HEK293 (cell line): ENCODE results near the gene PYGO2.
A peak's percentile ranks its signal among the peaks of the same experiment; 100 is the strongest.
"Not testable (repeated sequence)": the region's sequence is repeated elsewhere in the genome, so short reads cannot be mapped to it uniquely, and the experiment has no call there.

Experiments used
- CTCF ChIA-PET: fragments of 350-600 bp; formaldehyde crosslinking; extraction: SDS; loops from one replicate; lab custom pipeline; 2021; ENCODE audit warnings: antibody characterized with exemption; lab: Yijun Ruan, JAX
- POLR2A ChIA-PET: fragments of 300-600 bp; formaldehyde crosslinking; extraction: SDS; loops from one replicate; lab custom pipeline; 2020; ENCODE audit warnings: antibody characterized with exemption, inconsistent platforms; lab: Yijun Ruan, JAX
- H3K27ac ChIP-seq: fragments of 200-500 bp; sonication (Bioruptor generic); 2 replicates; pipeline ENCODE4 v1.5.1; 2014; ENCODE audit warnings: low read depth, low read length, control low read depth, inconsistent platforms; ENCODE audit errors: extremely low read depth
- H3K36me3 ChIP-seq, 2 experiments: fragments of 200-500 bp in 1 of 2; sonication (Bioruptor generic) in 1 of 2; 1 replicate in 1 of 2; 2 replicates in 1 of 2; pipeline ENCODE4 v1.5.1; 2014 to 2017; ENCODE audit warnings: inconsistent platforms in 2 of 2, low read length in 2 of 2; ENCODE audit not compliant: control insufficient read depth in 2 of 2, insufficient read depth in 1 of 2
- H3K4me1 ChIP-seq: fragments of 200-500 bp; sonication (Bioruptor generic); 2 replicates; pipeline ENCODE4 v1.5.1; 2014; ENCODE audit warnings: mild to moderate bottlenecking, low read length, inconsistent platforms; ENCODE audit not compliant: control insufficient read depth, insufficient read depth
- H3K4me3 ChIP-seq: 2 replicates; pipeline ENCODE4 v1.5.1; 2011; ENCODE audit warnings: low read depth, mild to moderate bottlenecking, control low read depth, low read length, moderate library complexity
- H3K9me3 ChIP-seq: fragments of 200-500 bp; sonication (Bioruptor generic); 2 replicates; pipeline ENCODE4 v1.5.1; 2014; ENCODE audit warnings: low read depth, low read length, inconsistent platforms; ENCODE audit not compliant: control insufficient read depth, insufficient read depth
- HOXC10 ChIP-seq: sonication (generic); formaldehyde crosslinking; IDR thresholded peaks from 2 replicates; pipeline ENCODE4 v1.8.1; 2023; ENCODE audit warnings: mild to moderate bottlenecking, missing genetic modification reagents
- SP2 ChIP-seq: fragments of 450-650 bp; formaldehyde crosslinking; IDR thresholded peaks from 2 replicates; pipeline ENCODE4 v1.5.1; 2016; ENCODE audit warnings: missing biosample characterization, missing genetic modification characterization
- SP3 ChIP-seq: fragments of 450-650 bp; formaldehyde crosslinking; IDR thresholded peaks from 2 replicates; pipeline ENCODE4 v1.5.1; 2016; ENCODE audit warnings: missing biosample characterization, missing genetic modification characterization
- SP7 ChIP-seq: fragments of 450-650 bp; formaldehyde crosslinking; IDR thresholded peaks from 2 replicates; pipeline ENCODE4 v1.5.1; 2016; ENCODE audit warnings: missing biosample characterization, missing genetic modification characterization
- ZEB2 ChIP-seq: fragments of 450-650 bp; formaldehyde crosslinking; IDR thresholded peaks from 2 replicates; pipeline ENCODE4 v1.5.1; 2016; ENCODE audit warnings: missing biosample characterization, missing genetic modification characterization
- ZFP3 ChIP-seq: fragments of 450-650 bp; formaldehyde crosslinking; IDR thresholded peaks from 2 replicates; pipeline ENCODE4 v1.5.1; 2016; ENCODE audit warnings: low read depth, missing biosample characterization, missing genetic modification characterization
- ZNF174 ChIP-seq: fragments of 450-650 bp; formaldehyde crosslinking; IDR thresholded peaks from 2 replicates; pipeline ENCODE4 v1.5.0; 2017; ENCODE audit warnings: missing biosample characterization, mild to moderate bottlenecking, missing genetic modification characterization
- ZNF175 ChIP-seq: fragments of 450-650 bp; formaldehyde crosslinking; IDR thresholded peaks from 2 replicates; pipeline ENCODE4 v1.5.1; 2016; ENCODE audit warnings: missing biosample characterization, missing genetic modification characterization
- ZNF221 ChIP-seq: fragments of 450-650 bp; formaldehyde crosslinking; IDR thresholded peaks from 2 replicates; pipeline ENCODE4 v1.5.1; 2017; ENCODE audit warnings: missing biosample characterization, missing genetic modification characterization, borderline replicate concordance
- ZNF239 ChIP-seq: fragments of 450-650 bp; formaldehyde crosslinking; IDR thresholded peaks from 2 replicates; pipeline ENCODE4 v1.5.1; 2016; ENCODE audit warnings: missing biosample characterization, missing genetic modification characterization
- ZNF24 ChIP-seq: fragments of 450-650 bp; formaldehyde crosslinking; IDR thresholded peaks from 2 replicates; pipeline ENCODE4 v1.5.1; 2016; ENCODE audit warnings: missing biosample characterization, missing genetic modification characterization
- ZNF292 ChIP-seq: fragments of 450-650 bp; formaldehyde crosslinking; IDR thresholded peaks from 2 replicates; pipeline ENCODE4 v1.5.1; 2016; ENCODE audit warnings: low read depth, missing biosample characterization, missing genetic modification characterization, borderline replicate concordance
- ZNF341 ChIP-seq: fragments of 450-650 bp; formaldehyde crosslinking; IDR thresholded peaks from 2 replicates; pipeline ENCODE4; 2016; ENCODE audit warnings: low read depth, missing biosample characterization, missing genetic modification characterization
- ZNF354C ChIP-seq: fragments of 450-650 bp; formaldehyde crosslinking; IDR thresholded peaks from 2 replicates; pipeline ENCODE4 v1.5.1; 2016; ENCODE audit warnings: missing biosample characterization, missing genetic modification characterization, low read depth, borderline replicate concordance
- ZNF37A ChIP-seq: fragments of 450-650 bp; IDR thresholded peaks from 2 replicates; pipeline ENCODE4 v1.5.1; 2018; ENCODE audit warnings: missing biosample characterization, missing genetic modification characterization
- ZNF394 ChIP-seq: fragments of 450-650 bp; formaldehyde crosslinking; IDR thresholded peaks from 2 replicates; pipeline ENCODE4 v1.5.1; 2016; ENCODE audit warnings: missing biosample characterization, missing genetic modification characterization, mild to moderate bottlenecking, moderate library complexity, borderline replicate concordance
- ZNF416 ChIP-seq: fragments of 450-650 bp; formaldehyde crosslinking; IDR thresholded peaks from 2 replicates; pipeline ENCODE4 v1.5.1; 2016; ENCODE audit warnings: missing biosample characterization, missing genetic modification characterization
- ZNF426 ChIP-seq: fragments of 450-650 bp; formaldehyde crosslinking; IDR thresholded peaks from 2 replicates; pipeline ENCODE4 v1.5.1; 2017; ENCODE audit warnings: missing biosample characterization, missing genetic modification characterization, mild to moderate bottlenecking, inconsistent platforms, moderate library complexity
- ZNF514 ChIP-seq: fragments of 450-650 bp; formaldehyde crosslinking; IDR thresholded peaks from 2 replicates; pipeline ENCODE4 v1.5.1; 2016; ENCODE audit warnings: missing biosample characterization, missing genetic modification characterization
- ZNF621 ChIP-seq: fragments of 450-650 bp; formaldehyde crosslinking; IDR thresholded peaks from 2 replicates; pipeline ENCODE4 v1.5.1; 2017; ENCODE audit warnings: missing biosample characterization, missing genetic modification characterization
- ZNF623 ChIP-seq: fragments of 450-650 bp; formaldehyde crosslinking; IDR thresholded peaks from 2 replicates; pipeline ENCODE4 v1.5.1; 2016; ENCODE audit warnings: missing biosample characterization, missing genetic modification characterization
- ZNF830 ChIP-seq: fragments of 450-650 bp; IDR thresholded peaks from 2 replicates; pipeline ENCODE4 v1.5.0; 2018; ENCODE audit warnings: missing biosample characterization, missing genetic modification characterization, low read depth, mild to moderate bottlenecking, moderate library complexity
- ZNF837 ChIP-seq: fragments of 450-650 bp; formaldehyde crosslinking; IDR thresholded peaks from 2 replicates; pipeline ENCODE4 v1.5.1; 2016; ENCODE audit warnings: missing biosample characterization, missing genetic modification characterization
- ZSCAN30 ChIP-seq: fragments of 450-650 bp; IDR thresholded peaks from 2 replicates; pipeline ENCODE4 v1.5.1; 2018; ENCODE audit warnings: missing biosample characterization, mild to moderate bottlenecking, missing genetic modification characterization, moderate library complexity
- TF ChIP-seq, protein P1 (sequence below): fragments of 450-650 bp; formaldehyde crosslinking; IDR thresholded peaks from 2 replicates; pipeline ENCODE4 v1.5.1; 2016; ENCODE audit warnings: missing biosample characterization, missing genetic modification characterization
- TF ChIP-seq, protein P2 (sequence below): fragments of 450-650 bp; formaldehyde crosslinking; IDR thresholded peaks from 2 replicates; pipeline ENCODE4 v1.5.1; 2016; ENCODE audit warnings: missing biosample characterization, missing genetic modification characterization
- TF ChIP-seq, protein P3 (sequence below): fragments of 450-650 bp; formaldehyde crosslinking; IDR thresholded peaks from 2 replicates; pipeline ENCODE4 v1.5.1; 2016; ENCODE audit warnings: missing biosample characterization, missing genetic modification characterization

The PYGO2 gene

DNA sequence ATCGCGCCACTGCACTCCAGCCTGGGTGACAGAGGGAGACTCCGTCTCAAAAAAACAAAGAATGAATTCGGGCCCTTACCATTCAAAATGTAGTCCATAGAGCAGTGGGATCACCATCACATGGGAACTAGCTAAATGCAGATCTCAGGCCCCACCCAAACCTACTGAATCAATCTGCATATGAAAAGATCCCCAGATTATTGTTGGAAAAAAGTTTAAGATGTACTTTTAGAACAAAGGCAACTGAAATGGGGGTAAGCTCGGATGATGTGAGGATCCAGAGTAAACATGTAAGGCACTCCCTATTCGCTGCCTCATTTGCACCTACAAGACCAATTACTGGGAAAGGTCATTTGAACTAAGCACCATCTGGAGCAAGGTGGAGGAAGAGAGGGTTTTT is 20.8 kb upstream of the PYGO2 start:
- H3K4me1 ChIP-seq = no peaks in the 10 kb centered on the region
- H3K4me3 ChIP-seq = peak overlapping the region; percentile 23
- ChIA-PET CTCF (interaction anchor here (0.5 to 3.6 kb wide), 10 partner anchors 12 to 1337 kb away, joined by 3 to 55 read pairs (median 4); partner anchors contain the start of genes LENEP, PBXIP1, PYGO2 and SHC1), POLR2A (interaction anchor here (0.6 to 3.3 kb wide), 8 partner anchors 10 to 22 kb away, joined by 3 to 66 read pairs (median 4); partner anchors contain the start of genes CKS1B, LENEP, PYGO2 and SHC1)
- peak overlapping the region; percentile 73 for H3K27ac ChIP-seq
- peaks cover 4 to 34% of the 10 kb centered on the region in 2 experiments; a peak in 2 of 3 replicates for H3K36me3 ChIP-seq
- H3K9me3 ChIP-seq = no peaks in the 10 kb centered on the region
- TF ChIP-seq ZNF239 (tag by site-specific recombination) (no peak), ZNF174 (tag by site-specific recombination) (no peak), ZNF292 (tag by site-specific recombination) (no peak), ZNF37A (tag by site-specific recombination) (no peak), ZNF623 (tag by site-specific recombination) (no peak), ZNF354C (tag by site-specific recombination) (no peak), ZEB2 (tag by site-specific recombination) (no peak), HOXC10 (CRISPR knock-in tag) (no peak), ZSCAN30 (tag by site-specific recombination) (no peak), ZNF175 (tag by site-specific recombination) (no peak), ZNF341 (tag by site-specific recombination) (no peak), ZFP3 (tag by site-specific recombination) (no peak), ZNF621 (tag by site-specific recombination) (no peak), SP2 (tag by site-specific recombination) (no peak), ZNF24 (tag by site-specific recombination) (no peak), ZNF221 (tag by site-specific recombination) (no peak), ZNF830 (tag by site-specific recombination) (no peak)
- TF ChIP-seq, all 188 proteins: peak for 0

DNA sequence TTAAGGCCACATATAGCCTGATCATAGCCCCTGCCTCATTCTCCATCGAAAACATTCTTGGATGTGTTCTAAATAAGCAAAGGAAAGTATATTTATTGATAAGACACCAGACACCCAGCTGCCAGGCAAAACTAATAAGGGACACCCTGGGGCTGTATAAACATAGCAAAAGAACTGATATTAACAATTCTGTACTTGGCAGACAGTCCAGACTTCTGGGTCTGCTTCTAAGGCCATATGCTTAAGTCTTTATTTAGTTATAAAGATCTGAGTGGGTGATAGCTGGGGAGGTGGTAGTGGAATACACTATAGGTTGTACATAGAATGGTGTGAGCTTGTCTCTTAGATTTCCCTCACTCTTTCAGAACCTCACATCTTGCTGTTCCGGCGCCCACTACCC is 16.8 kb upstream of the PYGO2 start:
- ChIA-PET POLR2A (no interaction called here), CTCF (interaction anchor here (0.6 kb wide), 1 partner anchor 147 kb away, joined by 3 read pairs; no protein-coding TSS in a partner anchor)
- H3K4me1 ChIP-seq = no peaks in the 10 kb centered on the region; the same call in 1 of the 2 replicates
- peaks cover 0 to 23% of the 10 kb centered on the region in 2 experiments; a peak in 2 of 3 replicates for H3K36me3 ChIP-seq
- H3K27ac ChIP-seq = no peak overlapping the region
- no peak overlapping the region for H3K4me3 ChIP-seq
- TF ChIP-seq, protein P1, sequence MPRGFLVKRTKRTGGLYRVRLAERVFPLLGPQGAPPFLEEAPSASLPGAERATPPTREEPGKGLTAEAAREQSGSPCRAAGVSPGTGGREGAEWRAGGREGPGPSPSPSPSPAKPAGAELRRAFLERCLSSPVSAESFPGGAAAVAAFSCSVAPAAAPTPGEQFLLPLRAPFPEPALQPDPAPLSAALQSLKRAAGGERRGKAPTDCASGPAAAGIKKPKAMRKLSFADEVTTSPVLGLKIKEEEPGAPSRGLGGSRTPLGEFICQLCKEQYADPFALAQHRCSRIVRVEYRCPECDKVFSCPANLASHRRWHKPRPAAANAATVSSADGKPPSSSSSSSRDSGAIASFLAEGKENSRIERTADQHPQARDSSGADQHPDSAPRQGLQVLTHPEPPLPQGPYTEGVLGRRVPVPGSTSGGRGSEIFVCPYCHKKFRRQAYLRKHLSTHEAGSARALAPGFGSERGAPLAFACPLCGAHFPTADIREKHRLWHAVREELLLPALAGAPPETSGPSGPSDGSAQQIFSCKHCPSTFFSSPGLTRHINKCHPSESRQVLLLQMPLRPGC (tag by site-specific recombination) = no peak
- no peak for TF ChIP-seq ZNF837 (tag by site-specific recombination)
- TF ChIP-seq, protein P2, sequence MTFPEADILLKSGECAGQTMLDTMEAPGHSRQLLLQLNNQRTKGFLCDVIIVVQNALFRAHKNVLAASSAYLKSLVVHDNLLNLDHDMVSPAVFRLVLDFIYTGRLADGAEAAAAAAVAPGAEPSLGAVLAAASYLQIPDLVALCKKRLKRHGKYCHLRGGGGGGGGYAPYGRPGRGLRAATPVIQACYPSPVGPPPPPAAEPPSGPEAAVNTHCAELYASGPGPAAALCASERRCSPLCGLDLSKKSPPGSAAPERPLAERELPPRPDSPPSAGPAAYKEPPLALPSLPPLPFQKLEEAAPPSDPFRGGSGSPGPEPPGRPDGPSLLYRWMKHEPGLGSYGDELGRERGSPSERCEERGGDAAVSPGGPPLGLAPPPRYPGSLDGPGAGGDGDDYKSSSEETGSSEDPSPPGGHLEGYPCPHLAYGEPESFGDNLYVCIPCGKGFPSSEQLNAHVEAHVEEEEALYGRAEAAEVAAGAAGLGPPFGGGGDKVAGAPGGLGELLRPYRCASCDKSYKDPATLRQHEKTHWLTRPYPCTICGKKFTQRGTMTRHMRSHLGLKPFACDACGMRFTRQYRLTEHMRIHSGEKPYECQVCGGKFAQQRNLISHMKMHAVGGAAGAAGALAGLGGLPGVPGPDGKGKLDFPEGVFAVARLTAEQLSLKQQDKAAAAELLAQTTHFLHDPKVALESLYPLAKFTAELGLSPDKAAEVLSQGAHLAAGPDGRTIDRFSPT (tag by site-specific recombination) = no peak
- TF ChIP-seq SP7 (tag by site-specific recombination) = no peak
- no peak for TF ChIP-seq ZNF514 (tag by site-specific recombination)
- no peak for TF ChIP-seq ZNF416 (tag by site-specific recombination)
- no peak for TF ChIP-seq ZNF174 (tag by site-specific recombination)
- TF ChIP-seq SP3 (tag by site-specific recombination) = no peak
- no peak for TF ChIP-seq ZNF394 (tag by site-specific recombination)
- TF ChIP-seq, protein P3, sequence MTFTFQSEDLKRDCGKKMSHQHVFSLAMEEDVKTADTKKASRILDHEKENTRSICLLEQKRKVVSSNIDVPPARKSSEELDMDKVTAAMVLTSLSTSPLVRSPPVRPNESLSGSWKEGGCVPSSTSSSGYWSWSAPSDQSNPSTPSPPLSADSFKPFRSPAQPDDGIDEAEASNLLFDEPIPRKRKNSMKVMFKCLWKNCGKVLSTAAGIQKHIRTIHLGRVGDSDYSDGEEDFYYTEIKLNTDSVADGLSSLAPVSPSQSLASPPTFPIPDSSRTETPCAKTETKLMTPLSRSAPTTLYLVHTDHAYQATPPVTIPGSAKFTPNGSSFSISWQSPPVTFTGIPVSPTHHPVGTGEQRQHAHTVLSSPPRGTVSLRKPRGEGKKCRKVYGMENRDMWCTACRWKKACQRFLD (tag by site-specific recombination) = no peak
- TF ChIP-seq ZNF426 (tag by site-specific recombination) = no peak
- H3K9me3 ChIP-seq = no peaks in the 10 kb centered on the region

DNA sequence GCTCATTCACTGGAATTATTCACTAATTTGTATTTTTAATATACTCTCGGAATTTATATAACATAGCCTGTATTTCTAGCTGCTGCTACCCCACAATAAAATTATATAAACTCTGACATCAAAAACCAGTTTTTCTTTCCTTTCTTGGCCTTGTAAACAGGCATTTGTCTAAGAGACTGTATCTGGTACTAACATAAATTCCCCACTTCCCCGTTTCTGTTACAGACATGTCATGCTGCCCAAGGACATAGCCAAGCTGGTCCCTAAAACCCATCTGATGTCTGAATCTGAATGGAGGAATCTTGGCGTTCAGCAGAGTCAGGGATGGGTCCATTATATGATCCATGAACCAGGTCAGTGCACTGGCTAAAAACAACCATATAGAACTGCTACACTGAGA is 16.2 kb upstream of the PYGO2 start:
- ChIA-PET POLR2A (interaction anchor here (1.0 kb wide), 1 partner anchor 10 kb away, joined by 3 read pairs; no protein-coding TSS in a partner anchor), CTCF (interaction anchor here (1.3 kb wide), 1 partner anchor 17 kb away, joined by 3 read pairs; the partner anchor contains the start of gene PYGO2)
- H3K4me1 ChIP-seq, H3K9me3 ChIP-seq, H3K4me3 ChIP-seq, H3K27ac ChIP-seq: not testable (repeated sequence)
- H3K36me3 ChIP-seq = peaks cover 0 to 23% of the 10 kb centered on the region in 2 experiments; a peak in 2 of 3 replicates
